Embryonic facial prominence (tissue), 1 donor: ENCODE results near the gene TRAPPC11.
"Not testable (repeated sequence)": the region's sequence is repeated elsewhere in the genome, so short reads cannot be mapped to it uniquely, and the experiment has no call there.

Source experiments
- DNase-seq: peaks from one replicate; pipeline ENCODE4 v3.0.0-alpha.2; 2016; ENCODE audit errors: extremely low spot score

The TRAPPC11 gene

DNA sequence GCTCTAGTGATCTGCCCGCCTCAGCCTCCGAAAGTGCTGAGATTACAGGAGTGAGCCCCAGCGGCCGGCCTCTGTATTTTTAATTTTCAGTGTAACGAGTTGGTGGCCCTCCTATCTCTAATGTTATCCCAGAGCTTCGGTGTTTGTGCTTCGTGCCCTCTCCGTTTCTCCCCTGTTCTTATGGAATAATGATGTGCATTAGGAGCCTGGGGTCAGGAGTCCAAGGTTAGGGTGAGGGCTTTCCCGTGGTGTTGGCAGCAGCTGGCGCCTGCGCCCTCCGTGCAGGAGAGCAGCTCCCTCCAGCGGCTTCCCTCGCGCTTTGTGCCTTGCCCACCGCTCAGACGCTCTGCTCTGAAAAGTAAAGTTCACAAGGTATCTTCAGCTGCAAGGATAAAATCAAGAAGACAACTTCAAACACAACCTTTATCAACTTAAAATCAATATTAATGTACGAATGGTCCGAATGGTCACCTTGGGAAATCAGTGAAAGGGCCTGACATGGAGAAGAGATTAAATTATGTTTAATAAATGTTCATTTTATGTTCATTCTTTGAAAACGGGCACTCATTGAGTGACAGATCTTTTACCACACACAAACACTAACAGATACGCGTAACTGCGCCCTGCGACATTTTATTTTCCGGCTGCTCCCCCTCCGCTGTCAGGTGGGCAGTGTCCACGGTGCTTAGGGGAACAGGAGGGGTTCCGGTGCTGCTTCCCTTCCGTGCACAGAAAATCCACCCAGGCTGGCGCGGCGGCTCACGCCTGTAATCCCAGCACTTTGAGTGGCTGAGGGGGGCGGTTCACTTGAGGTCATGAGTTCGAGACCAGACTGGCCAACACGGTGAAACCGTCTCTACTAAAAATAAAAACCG is 62.4 kb downstream of the TRAPPC11 start:
- DNase-seq = no peak

DNA sequence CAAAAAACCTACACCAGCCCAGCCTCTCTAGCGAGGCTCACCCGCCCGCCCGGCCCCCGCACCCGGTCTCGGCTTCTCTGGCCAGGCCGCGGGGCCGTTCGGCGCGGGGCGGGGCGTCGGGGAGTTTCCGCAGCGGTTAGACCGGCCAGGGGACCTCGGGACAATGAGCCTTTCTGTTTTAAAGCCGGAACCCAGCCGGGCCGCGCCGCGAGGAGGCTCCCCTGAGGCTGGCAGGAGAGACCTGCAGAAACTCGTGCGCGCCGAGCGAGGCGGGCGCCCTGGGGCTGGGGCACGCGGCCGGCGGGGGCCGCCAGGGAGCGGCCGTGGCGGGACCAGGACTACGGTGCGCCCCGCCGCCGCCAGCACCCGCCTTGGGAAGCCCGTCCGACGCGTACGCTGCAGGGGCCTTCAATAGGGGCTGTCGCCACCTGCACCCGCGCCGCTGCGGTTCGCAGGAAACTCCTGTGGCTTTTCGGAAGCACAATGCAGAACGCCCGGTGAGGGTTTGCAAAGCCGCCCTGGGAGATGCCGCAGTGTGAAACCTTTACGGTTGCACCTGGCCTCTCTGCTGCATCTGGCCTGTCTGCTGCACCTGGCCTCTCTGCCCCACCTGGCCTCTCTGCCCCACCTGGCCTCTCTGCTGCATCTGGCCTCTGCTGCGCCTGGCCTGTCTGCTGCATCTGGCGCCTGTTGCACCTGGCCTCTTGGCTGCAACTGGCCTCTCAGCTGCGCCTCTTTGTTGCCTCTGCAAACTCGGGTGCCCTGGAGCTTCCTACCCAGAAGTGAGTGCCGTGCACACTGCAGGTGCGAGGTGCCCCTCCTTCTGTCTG is 63.9 kb downstream of the TRAPPC11 start:
- no peak for DNase-seq

DNA sequence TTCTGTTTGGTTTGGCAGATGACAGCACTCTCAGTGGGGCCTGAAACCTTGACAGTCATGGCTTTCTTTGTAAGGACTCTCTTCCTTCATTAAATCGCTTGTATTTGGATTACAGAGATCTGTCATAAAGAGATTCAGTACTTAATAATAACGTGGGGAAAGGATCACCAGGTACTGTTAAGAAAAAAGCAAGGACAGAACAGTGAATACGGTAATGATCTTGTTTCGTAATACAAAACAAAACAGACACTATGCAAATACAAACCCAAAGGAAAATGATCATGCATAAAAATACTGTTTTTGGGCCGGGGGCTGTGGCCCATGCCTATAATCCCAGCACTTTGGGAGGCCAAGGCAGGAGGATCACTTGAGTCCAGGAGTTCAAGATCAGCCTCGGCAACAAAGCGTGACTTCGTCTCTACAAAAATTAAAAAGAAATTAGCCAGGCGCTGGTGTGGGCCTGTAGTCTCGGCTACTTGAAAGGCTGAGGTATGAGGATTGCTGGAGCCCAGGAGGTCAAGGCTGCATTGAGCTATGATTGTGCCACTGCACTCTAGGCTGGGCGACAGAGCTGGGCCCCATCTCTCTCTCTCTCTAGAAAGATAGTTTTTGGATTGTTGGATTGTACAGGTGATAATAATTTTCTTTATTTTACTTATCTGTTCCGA is 64.6 kb downstream of the TRAPPC11 start:
- DNase-seq = no peak

DNA sequence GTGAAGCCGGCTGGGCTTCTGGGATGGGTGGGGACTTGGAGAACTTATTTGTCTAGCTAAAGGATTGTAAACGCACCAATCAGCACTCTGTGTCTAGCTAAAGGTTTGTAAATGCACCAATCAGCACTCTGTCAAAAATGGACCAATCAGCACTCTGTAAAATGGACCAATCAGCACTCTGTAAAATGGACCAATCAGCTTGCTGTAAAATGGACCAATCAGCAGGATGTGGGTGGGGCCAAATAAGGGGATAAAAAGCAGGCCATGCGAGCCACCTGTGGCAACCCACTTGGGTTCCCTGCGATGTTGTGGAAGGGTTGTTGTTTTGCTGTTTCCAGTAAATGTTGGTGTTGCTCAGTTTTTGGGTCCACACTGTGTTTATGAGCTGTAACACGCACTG is 66.5 kb downstream of the TRAPPC11 start:
- DNase-seq = not testable (repeated sequence)

DNA sequence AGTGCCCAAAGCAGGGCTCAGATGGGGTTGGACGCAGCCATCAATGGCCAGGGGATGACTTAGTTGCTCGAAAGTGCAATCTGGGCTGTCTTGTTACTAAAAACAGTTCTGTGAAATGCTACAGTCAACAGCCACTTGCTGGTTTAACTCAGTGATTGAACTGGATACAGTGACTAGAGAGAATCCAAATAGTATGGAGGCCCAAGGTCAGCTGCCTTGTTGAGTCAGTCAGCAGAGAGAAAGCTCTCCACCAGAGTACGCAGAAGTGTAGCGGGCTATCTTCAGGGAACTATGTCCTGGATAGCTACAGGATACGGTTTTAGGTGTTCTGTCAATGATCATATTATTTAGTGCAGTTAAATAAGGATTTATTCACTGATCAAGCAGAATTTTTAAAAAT is 68.4 kb downstream of the TRAPPC11 start:
- no peak for DNase-seq

DNA sequence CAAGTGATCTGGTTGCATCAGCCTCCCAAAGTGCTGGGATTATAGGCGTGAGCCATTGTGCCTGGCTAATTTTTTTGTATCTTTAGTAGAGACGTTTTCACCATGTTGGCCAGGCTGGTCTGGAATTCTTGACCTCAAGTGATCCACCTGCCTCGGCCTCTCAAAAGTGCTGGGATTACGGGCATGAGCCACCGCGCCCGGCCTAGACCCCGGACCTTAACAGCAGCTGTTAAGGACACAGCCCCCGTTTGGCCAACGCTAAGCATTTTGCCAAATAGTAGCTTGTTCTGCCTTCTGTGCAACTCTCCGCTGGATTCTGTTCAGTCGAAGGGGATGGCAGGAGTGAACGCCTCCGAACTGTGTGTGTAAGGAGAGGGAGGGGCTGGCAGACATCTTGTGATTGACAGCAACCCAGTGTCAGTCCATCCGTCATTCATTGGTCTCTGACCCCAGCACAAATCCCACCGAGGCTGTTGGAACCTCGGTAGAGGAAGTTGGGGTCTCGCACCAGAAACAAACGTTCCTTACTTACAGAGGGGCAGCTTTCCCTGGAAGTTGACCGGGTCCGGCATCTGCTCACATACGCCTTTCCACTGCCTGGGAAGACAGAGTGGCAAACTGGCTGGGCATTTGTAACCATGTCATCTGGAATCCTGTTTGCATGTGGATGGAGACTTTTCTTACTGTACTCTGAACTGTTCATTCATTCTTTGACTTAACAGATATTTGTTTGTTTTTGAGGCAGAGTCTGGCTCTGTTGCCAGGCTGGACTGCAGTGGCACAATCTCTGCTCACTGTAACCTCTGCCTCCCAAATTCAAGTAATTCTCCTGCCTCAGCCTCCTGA is 69.4 kb downstream of the TRAPPC11 start:
- DNase-seq = no peak

DNA sequence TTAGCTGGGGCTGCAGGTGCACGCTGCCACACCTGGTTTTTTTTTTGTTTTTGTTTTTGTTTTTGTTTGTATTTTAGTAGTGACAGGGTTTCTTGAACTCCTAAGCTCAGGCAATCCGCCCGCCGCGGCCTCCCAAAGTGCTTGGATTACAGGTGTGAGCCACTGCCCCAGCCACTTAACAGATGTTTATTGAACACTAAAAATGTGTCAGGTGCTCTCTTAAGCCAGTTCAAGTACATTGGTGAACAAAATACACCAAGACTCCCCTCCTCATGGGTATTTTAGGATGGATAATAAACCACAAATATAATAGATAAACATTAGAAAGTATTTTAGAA is 69.9 kb downstream of the TRAPPC11 start:
- no peak for DNase-seq

DNA sequence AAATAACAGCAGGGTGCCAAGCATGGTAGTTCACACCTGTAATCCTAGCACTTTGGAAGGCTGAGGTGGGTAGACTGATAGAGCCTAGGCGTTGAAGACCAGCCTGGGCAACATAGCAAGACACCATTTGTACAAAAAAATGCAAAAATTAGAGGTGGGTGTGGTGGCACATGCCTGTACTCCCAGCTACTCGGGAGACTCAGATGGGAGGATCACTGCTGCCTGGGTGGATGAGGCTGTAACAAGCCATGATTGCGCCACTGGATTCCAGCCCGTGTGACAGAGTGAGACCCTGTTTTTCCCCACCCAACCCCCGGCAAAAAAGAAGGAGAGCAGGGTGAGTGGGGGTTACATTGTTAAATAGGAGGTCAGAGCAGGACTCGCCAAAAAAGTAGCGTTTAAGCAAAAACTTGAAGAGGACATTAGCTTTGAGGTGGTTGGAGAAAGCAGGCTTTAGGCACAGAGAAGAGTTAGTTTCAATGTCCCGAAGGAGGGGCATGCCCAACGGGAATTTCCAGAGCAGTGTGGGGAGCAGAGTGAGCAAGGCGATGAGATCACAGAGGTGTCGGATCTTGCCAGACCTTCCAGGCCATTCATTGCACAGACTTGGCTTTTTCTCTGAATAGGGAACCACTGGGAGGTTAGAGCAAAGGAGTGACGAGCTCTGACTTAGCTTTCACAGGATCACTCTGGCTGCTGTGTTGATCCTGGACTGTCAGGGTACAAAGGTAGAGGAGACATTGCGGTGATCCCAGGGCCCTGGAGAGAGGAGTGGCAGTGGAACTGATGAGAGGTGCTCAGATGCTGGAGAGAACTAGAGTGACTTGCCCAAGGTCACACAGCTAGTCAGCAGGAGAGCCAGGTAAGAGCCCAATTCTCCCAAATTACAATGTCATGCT is 70.6 kb downstream of the TRAPPC11 start:
- no peak for DNase-seq

DNA sequence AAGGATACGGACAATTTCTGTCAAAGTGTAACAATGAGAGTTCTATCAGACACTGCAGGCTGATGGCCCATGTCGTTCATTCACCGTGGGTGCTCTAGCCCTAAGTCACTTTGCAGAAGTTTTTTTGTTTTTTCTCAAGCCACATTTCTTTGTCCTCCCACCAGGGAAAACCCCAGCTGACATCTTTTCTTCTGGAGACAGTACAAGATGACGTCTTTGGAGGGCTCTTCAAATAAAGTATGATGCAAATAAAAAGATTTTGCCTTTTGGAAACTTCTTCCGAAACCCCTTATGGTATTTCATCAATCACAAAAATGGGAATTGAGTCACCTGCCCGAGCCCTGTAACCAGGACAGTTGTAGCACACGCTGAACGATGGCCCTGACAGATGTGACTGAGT is 73.2 kb downstream of the TRAPPC11 start:
- no peak for DNase-seq

DNA sequence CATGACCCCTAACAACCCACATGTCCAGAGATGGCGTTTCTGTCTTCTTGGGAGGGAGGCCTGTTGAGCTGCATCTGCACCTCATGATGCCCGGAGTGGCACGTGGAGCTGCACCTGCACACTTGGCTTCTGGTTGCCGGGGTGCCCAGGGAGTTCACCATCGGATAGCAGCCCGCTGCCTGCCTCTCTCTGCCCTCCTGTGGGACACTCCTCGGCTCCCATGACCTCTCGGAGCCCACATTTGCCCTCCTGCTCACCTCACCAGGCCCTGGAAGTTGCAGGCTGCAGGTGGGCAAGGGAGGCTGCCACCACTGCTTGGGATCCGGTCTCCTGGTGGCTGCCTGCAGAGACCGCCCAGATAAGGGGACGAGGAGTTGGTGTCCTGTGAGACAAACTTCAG is 74.1 kb downstream of the TRAPPC11 start:
- DNase-seq = no peak

DNA sequence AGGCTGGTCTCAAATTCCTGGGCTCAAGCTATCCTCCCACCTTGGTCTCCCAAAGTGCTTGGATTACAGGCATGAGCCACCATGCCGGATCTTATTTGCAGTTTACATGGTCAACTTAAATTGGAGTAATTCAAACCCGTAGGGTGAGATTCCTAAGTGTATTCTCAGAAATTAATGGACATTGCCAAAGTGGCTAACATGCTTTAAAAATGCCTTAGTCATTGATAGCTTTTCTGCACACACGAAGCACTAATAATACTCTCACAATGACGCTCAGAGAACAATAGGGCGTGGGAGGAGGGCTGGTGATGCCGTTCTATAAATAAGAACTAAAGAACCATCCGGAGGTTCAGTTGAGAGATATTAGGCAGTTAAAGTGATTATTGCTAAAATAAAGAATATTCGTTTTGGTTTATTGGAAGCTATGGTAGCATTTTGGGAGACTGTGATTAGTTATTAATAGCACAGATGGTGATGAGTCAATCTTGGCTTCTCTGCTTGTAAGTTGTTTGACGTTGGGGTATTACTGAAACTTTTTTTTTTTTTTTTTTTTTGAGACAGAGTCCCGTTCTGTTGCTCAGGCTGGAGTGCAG is 79.1 kb downstream of the TRAPPC11 start:
- no peak for DNase-seq

DNA sequence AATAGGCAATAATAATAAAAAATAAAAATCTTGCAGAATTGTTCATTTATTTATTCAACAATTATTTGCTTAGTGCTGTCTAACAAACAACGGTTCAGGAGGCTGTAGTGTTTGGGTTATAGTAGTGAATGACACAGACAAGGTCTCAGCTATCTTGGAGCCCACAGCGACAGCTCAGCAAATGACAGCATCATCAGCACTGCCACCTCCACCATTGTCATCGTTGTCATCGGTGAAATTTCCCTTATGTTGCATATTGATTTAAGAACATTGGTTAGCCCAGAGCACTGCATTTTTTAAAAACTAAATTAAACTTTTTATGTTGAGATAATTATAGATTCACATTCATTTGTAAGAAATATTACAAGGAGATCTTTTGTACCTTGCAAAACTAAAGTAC is 79.9 kb downstream of the TRAPPC11 start:
- no peak for DNase-seq

DNA sequence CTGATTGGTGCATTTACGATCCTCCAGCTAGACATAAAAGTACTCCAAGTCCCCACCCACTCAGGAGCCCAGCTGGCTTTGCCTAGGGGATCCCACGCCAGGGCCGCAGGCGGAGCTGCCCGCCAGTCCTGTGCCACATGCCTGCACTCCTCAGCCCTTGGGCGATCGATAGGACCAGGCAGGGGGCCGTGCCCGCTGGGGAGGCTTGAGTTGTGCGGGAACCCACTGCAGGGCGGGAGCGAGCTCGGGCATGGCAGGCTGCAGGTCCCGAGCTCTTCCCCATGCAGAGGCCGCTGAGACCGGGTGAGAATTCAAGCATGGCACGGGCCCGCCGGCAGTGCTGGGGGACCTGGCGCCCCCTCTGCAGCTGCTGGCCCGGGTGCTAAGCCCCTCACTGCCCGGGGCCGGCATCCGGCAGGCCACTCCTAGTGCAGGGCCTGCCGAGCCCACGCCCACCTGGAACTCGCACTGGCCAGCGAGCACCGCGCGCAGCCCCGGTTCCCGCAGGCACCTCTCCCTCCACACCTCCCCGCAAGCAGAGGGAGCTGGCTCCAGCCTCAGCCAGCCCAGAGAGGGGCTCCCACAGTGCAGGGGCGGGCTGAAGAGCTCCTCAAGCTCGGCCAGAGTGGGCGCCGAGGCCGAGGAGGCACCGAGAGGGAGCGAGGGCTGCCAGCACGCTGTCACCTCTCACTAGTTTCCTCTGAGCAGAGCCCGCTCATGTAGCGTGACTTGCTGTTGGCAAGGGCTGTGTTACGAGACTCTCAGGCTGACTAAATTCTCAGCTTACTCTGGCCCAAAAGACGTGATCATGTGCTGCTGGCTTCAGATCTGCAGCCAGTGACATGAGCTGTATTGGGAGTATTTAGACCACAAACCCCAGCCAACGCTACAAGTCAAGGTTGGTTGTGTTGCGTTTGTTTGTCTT is 87.5 kb downstream of the TRAPPC11 start:
- DNase-seq = peak; percentile 23

DNA sequence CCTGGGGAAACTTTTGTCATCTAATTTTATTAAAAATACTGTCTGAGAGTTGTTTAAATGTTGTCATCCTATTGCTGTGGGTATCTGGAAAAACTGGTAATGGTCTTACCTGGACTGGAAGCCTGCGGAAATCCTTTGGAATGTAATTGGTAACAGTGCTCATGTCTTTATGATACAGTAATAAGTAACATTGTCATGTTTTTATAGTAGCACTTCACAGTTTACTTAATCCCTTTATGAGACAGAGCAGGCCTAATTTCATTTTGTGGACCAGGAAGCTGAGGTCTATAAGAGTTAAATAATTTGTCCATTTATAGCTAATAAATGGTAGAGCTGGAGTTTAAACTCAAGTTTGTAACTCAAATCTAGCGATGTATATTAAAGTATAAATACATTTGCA is 88.3 kb downstream of the TRAPPC11 start:
- no peak for DNase-seq

DNA sequence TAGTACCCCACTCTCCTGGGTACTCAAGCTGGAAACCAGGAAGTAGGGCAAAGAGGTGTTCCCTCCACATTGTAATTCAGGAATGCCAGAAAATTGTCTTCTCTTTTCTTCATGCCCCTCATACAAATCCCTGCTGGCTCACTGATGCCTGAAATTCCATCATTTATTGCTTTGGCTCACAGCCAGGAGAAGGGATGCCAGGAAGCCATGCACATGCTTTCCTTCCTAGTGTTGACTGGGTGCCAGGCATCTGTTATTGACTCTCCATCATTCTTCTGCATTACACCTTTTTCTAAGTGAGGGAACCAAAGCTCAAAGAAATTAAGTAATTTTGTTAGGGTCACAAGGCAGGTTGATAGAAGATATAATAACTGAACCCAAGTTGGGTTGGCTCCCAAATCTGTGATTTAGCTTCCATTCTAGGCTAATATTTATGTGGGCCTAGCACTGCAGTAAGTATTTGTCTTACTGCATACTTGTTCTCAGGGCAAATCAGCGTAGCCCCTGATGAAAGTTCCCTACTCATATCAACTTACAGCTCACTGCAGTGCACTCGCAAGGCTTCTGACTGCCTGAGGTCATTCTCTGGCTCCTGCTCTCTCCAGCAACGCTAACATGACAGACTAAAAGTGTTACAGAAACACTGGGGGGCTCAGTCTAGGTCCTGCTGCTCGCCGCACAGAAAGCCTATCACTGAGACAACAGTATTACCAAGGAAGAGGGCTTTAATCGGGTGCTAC is 89.0 kb downstream of the TRAPPC11 start:
- peak; percentile 72 for DNase-seq

DNA sequence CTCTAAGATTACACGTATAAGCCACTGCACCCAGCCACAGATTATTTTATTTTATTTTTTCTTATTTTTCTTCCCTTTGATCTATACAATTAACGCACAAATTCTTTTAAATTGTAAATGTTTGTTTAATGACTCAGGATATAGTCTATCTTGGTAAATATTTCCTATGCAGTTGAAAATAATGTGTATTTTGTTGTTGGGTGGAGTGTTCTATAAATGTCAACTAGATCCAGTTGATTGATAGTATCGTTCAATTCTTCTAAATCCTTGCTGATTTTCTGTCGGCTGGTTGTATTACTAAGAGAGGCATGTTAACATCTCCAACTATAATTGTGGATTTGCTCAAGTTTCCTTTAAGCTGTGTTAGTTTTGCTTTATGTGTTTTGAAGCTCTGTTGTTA is 92.0 kb downstream of the TRAPPC11 start:
- DNase-seq = no peak

DNA sequence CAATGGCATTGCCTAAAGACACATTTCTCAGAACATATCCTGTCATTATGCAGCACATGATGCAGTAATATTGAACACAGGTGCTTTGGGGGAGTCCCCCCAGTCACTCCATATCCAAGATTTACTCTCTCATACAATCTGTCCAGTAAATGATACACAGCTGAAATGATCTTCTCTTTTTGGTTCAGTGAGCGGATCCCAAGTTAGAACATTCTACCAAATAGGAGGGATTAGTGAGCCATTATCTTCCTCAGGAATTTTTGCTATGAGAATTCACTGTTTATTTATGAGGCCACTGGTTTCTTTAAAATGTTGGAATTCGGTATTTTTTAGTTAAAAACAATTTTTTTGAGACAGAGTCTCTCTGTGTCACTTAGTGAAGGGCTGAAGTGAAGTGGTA is 96.5 kb downstream of the TRAPPC11 start:
- DNase-seq = no peak

DNA sequence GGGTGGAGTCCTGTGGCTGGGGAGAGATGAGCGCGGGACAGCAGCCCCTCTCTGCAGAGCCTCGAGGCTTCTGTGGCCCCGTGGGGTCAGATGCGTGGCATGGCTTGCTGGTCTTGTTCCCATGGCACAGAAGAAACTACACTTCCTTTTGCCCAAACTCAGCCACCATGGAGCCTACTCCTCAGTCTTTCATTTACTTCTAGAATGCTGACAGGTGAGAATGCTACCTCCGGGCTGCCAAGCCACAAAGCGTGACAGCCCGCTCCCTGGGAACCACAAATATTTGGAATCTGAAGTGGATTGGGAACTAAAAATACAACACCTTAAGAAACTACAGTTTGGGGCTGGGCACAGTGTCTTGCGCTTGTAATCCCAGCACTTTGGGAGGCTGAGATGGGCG is 98.0 kb downstream of the TRAPPC11 start:
- no peak for DNase-seq
